Uterus (tissue), 2 donors: ENCODE results near the gene CDKN2A.

ENCODE experiments used
- CTCF ChIP-seq, 4 experiments: fragments of 200-600 bp in 2 of 4; fragments of 450-650 bp in 2 of 4; sonication (generic) in 2 of 4; IDR thresholded peaks; one replicate each; pipeline ENCODE4 v1.5.1; 2016 to 2019; ENCODE audit warnings: antibody characterized with exemption in 4 of 4, mild to moderate bottlenecking in 2 of 4, moderate library complexity in 1 of 4
- POLR2A ChIP-seq, 2 donors: fragments of 450-650 bp; IDR thresholded peaks; one replicate each; pipeline ENCODE4 v1.6.1; 2016; ENCODE audit warnings: antibody characterized with exemption in 2 of 2, mild to moderate bottlenecking in 1 of 2, moderate library complexity in 1 of 2

GRCh38 chr9:22031655-22032411 lies 37.6 kb upstream of the CDKN2A start:
- TF ChIP-seq CTCF (IDR thresholded peaks at IDR 0.05) (no peak), POLR2A (IDR thresholded peaks at IDR 0.05) (no peak)
